WTC11 (cell line): ENCODE data around the gene TGFBR1. TPM values are rescaled to one million over a fixed set of nuclear protein-coding genes. Genes with fewer than 3 reads are reported as not detected.

ENCODE experiments used
- ATAC-seq: fragments of 200-7000 bp; cut with Tn5 transposase; 2 replicates; pipeline ENCODE4 v1.10.0; 2021; ENCODE audit warnings: mild to moderate bottlenecking, moderate library complexity
- CTCF ChIA-PET: fragments of 300-600 bp; sonication (Branson Sonifier 250); formaldehyde crosslinking; loops from one replicate; lab custom pipeline; 2021; ENCODE audit warnings: antibody characterized with exemption; lab: Charles Lee
- POLR2A ChIA-PET: fragments of 350-600 bp; sonication (Branson Sonifier 250); formaldehyde crosslinking; loops from one replicate; lab custom pipeline; 2021; ENCODE audit warnings: antibody characterized with exemption; lab: Charles Lee
- DNase-seq: peaks from one replicate; pipeline ENCODE4 v3.0.0; 2021; ENCODE audit warnings: low spot score
- H3K27ac Mint-ChIP-seq: 2 replicates; pipeline ENCODE4 v1.8.0; 2021; ENCODE audit warnings: mixed read lengths
- H3K27me3 Mint-ChIP-seq: 2 replicates; pipeline ENCODE4 v1.8.0; 2021; ENCODE audit warnings: low read depth, mild to moderate bottlenecking, moderate library complexity, mixed read lengths
- H3K36me3 Mint-ChIP-seq: 2 replicates; pipeline ENCODE4 v1.8.0; 2021; ENCODE audit warnings: mixed read lengths
- H3K4me1 Mint-ChIP-seq: 2 replicates; pipeline ENCODE4 v1.8.0; 2022; ENCODE audit warnings: mixed read lengths
- H3K4me3 Mint-ChIP-seq: 2 replicates; pipeline ENCODE4 v1.8.0; 2021; ENCODE audit warnings: mild to moderate bottlenecking, moderate library complexity, mixed read lengths
- H3K9me3 Mint-ChIP-seq: 2 replicates; pipeline ENCODE4 v1.8.0; 2021; ENCODE audit warnings: mixed read lengths
- AR ChIP-seq: fragments of 250-450 bp; sonication (Bioruptor Pico); IDR thresholded peaks from 2 replicates; pipeline ENCODE4 v1.9.0; 2021; ENCODE audit warnings: mild to moderate bottlenecking
- ATF2 ChIP-seq: sonication (generic); formaldehyde crosslinking; IDR thresholded peaks from 2 replicates; pipeline ENCODE4 v1.8.1; 2022; ENCODE audit warnings: low read depth, missing genetic modification reagents, borderline replicate concordance
- ETV6 ChIP-seq: sonication (generic); formaldehyde crosslinking; IDR thresholded peaks from 2 replicates; pipeline ENCODE4 v1.8.1; 2022; ENCODE audit warnings: mild to moderate bottlenecking, missing genetic modification reagents
- FOXP1 ChIP-seq: sonication (generic); formaldehyde crosslinking; IDR thresholded peaks from 2 replicates; pipeline ENCODE4 v1.8.0; 2022; ENCODE audit warnings: missing genetic modification reagents, mild to moderate bottlenecking, moderate library complexity, borderline replicate concordance
- IRF1 ChIP-seq: sonication (generic); formaldehyde crosslinking; IDR thresholded peaks from 2 replicates; pipeline ENCODE4 v1.8.0; 2023; ENCODE audit warnings: missing genetic modification reagents
- NFATC4 ChIP-seq: fragments of 250-450 bp; sonication (Bioruptor Pico); IDR thresholded peaks from 2 replicates; pipeline ENCODE4 v1.9.0; 2021; ENCODE audit warnings: mild to moderate bottlenecking
- NR3C1 ChIP-seq: sonication (generic); formaldehyde crosslinking; conservative IDR thresholded peaks from 2 replicates; pipeline ENCODE4 v1.8.1; 2023; ENCODE audit warnings: low read depth, mild to moderate bottlenecking, missing genetic modification reagents
- RELA ChIP-seq: sonication (generic); formaldehyde crosslinking; IDR thresholded peaks from 2 replicates; pipeline ENCODE4 v1.8.1; 2022; ENCODE audit warnings: missing genetic modification reagents, mild to moderate bottlenecking, borderline replicate concordance
- TCF7 ChIP-seq: sonication (generic); formaldehyde crosslinking; IDR thresholded peaks from 2 replicates; pipeline ENCODE4 v1.8.0; 2022; ENCODE audit warnings: mild to moderate bottlenecking, low read depth, missing genetic modification reagents, moderate library complexity
- USF2 ChIP-seq: sonication (generic); formaldehyde crosslinking; IDR thresholded peaks from 2 replicates; pipeline ENCODE4 v1.8.1; 2023; ENCODE audit warnings: mild to moderate bottlenecking, missing genetic modification reagents, moderate library complexity
- ZNF121 ChIP-seq: sonication (generic); formaldehyde crosslinking; IDR thresholded peaks from 2 replicates; pipeline ENCODE4 v1.8.0; 2023; ENCODE audit warnings: missing genetic modification reagents
- ZNF219 ChIP-seq: sonication (generic); formaldehyde crosslinking; IDR thresholded peaks from 2 replicates; pipeline ENCODE4 v1.8.0; 2023; ENCODE audit warnings: missing genetic modification reagents, mild to moderate bottlenecking, borderline replicate concordance
- ZNF263 ChIP-seq: sonication (generic); formaldehyde crosslinking; IDR thresholded peaks from 2 replicates; pipeline ENCODE4 v1.8.1; 2022; ENCODE audit warnings: low read depth, mild to moderate bottlenecking, moderate library complexity, missing genetic modification reagents
- ZNF317 ChIP-seq: sonication (generic); formaldehyde crosslinking; IDR thresholded peaks from 2 replicates; pipeline ENCODE4 v1.8.1; 2023; ENCODE audit warnings: low read depth, mild to moderate bottlenecking, moderate library complexity, missing genetic modification reagents, borderline replicate concordance
- ZNF423 ChIP-seq: fragments of 250-450 bp; sonication (Bioruptor Pico); IDR thresholded peaks from 2 replicates; pipeline ENCODE4 v2.1.2; 2022; ENCODE audit warnings: mild to moderate bottlenecking, moderate library complexity
- total RNA-seq: library from RNA; stranded (reverse); gene quantifications from 3 replicates; pipeline ENCODE4 v1.2.3, GENCODE V29; 2021
- TF ChIP-seq, protein P1 (sequence below): sonication (generic); formaldehyde crosslinking; IDR thresholded peaks from 2 replicates; pipeline ENCODE4 v1.8.0; 2022; ENCODE audit warnings: mild to moderate bottlenecking, missing genetic modification reagents
- TF ChIP-seq, protein P2 (sequence below): sonication (generic); formaldehyde crosslinking; IDR thresholded peaks from 2 replicates; pipeline ENCODE4 v1.8.1; 2023; ENCODE audit warnings: mild to moderate bottlenecking, moderate library complexity, missing genetic modification reagents

Gene TGFBR1
- total RNA-seq, 1 experiment from 2014 or later, result 42.4 TPM

GRCh38 chr9:99154356-99154755 lies 49.4 kb downstream of the TGFBR1 start:
- peaks cover 13% of the 10 kb centered on the region for H3K4me1 Mint-ChIP-seq
- H3K27me3 Mint-ChIP-seq, result 0 out of 2 replicates have a peak, but pooled peaks cover 3% of the 10 kb centered on the region
- ATAC-seq (no peak), DNase-seq (no peak)
- no peak for TF ChIP-seq ZNF263 (CRISPR knock-in tag)
- no peak for TF ChIP-seq TCF7
- H3K9me3 Mint-ChIP-seq, result peaks cover 4% of the 10 kb centered on the region
- H3K27ac Mint-ChIP-seq, result no peak overlapping the region
- peaks cover 7% of the 10 kb centered on the region for H3K36me3 Mint-ChIP-seq
- H3K4me3 Mint-ChIP-seq, result no peak overlapping the region
- CTCF ChIA-PET, result no interaction called here
- POLR2A ChIA-PET, result no interaction called here

DNA sequence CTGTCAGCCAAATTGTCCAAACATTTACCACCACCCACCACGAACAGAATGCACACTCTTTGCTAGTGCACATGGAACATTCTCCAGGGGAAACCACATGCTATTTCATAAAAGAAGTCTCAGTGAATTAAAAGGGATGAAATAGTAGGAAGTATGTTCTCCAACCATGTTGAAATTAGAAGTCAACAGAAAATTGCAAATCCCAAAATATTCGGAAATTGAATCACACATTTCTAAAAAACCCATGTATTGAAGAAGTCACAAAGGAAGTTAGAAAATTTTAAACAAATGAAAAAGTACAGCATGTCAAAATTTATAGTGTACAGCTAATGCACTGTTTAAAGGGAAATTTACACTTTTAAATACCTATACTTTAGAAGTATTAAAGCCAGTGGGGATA lies 50.8 kb downstream of the TGFBR1 start:
- Mint-ChIP-seq H3K27ac (no peak overlapping the region), H3K36me3 (peaks cover 4% of the 10 kb centered on the region; the same call in 1 of the 2 replicates), H3K4me3 (no peak overlapping the region), H3K4me1 (peaks cover 15% of the 10 kb centered on the region), H3K27me3 (0 out of 2 replicates have a peak, but pooled peaks cover 3% of the 10 kb centered on the region), H3K9me3 (peaks cover 7% of the 10 kb centered on the region)
- TF ChIP-seq, protein P1, sequence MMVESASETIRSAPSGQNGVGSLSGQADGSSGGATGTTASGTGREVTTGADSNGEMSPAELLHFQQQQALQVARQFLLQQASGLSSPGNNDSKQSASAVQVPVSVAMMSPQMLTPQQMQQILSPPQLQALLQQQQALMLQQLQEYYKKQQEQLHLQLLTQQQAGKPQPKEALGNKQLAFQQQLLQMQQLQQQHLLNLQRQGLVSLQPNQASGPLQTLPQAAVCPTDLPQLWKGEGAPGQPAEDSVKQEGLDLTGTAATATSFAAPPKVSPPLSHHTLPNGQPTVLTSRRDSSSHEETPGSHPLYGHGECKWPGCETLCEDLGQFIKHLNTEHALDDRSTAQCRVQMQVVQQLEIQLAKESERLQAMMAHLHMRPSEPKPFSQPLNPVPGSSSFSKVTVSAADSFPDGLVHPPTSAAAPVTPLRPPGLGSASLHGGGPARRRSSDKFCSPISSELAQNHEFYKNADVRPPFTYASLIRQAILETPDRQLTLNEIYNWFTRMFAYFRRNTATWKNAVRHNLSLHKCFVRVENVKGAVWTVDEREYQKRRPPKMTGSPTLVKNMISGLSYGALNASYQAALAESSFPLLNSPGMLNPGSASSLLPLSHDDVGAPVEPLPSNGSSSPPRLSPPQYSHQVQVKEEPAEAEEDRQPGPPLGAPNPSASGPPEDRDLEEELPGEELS (CRISPR knock-in tag), result no peak
- TF ChIP-seq AR (no peak), ZNF317 (no peak), ATF2 (CRISPR knock-in tag) (no peak), FOXP1 (CRISPR knock-in tag) (no peak), ZNF121 (CRISPR knock-in tag) (no peak)
- no peak for ATAC-seq
- DNase-seq, result no peak
- POLR2A ChIA-PET, result no interaction called here
- CTCF ChIA-PET, result no interaction called here

DNA sequence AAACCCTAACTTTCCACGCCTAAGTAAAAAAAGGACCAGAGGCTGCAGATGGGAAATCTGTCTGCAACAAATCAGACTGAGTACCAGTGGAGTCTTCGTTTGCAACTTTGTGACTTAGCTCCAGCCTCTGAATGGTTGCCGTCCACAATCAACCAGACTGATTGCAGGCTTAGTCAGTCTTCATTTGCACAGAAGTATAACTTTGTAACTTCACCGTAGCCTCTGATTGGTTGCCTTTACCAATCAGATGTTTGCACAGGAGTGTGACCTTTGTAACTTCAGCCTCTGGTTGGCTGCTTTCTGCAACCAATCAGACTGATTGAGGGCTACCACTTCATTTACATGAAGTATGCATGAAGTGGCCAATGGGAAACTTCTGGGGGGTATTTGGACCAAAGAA lies 53.7 kb downstream of the TGFBR1 start:
- POLR2A ChIA-PET, result no interaction called here
- TF ChIP-seq NFATC4 (CRISPR knock-in tag) (no peak), USF2 (CRISPR knock-in tag) (no peak), NR3C1 (CRISPR knock-in tag) (no peak), ETV6 (CRISPR knock-in tag) (no peak), ZNF219 (CRISPR knock-in tag) (no peak), ZNF423 (CRISPR knock-in tag) (no peak), IRF1 (CRISPR knock-in tag) (no peak), RELA (no peak)
- TF ChIP-seq, protein P2, sequence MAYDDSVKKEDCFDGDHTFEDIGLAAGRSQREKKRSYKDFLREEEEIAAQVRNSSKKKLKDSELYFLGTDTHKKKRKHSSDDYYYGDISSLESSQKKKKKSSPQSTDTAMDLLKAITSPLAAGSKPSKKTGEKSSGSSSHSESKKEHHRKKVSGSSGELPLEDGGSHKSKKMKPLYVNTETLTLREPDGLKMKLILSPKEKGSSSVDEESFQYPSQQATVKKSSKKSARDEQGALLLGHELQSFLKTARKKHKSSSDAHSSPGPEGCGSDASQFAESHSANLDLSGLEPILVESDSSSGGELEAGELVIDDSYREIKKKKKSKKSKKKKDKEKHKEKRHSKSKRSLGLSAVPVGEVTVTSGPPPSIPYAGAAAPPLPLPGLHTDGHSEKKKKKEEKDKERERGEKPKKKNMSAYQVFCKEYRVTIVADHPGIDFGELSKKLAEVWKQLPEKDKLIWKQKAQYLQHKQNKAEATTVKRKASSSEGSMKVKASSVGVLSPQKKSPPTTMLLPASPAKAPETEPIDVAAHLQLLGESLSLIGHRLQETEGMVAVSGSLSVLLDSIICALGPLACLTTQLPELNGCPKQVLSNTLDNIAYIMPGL (CRISPR knock-in tag), result no peak
- CTCF ChIA-PET, result no interaction called here

More for the DNA sequence above, 53.7 kb downstream of the TGFBR1 start:
- 0 out of 2 replicates have a peak, but pooled peaks cover 3% of the 10 kb centered on the region for H3K27me3 Mint-ChIP-seq
- H3K36me3 Mint-ChIP-seq, result no peaks in the 10 kb centered on the region; the same call in 1 of the 2 replicates
- ATAC-seq, result no peak
- no peak overlapping the region for H3K4me3 Mint-ChIP-seq
- DNase-seq, result no peak
- H3K27ac Mint-ChIP-seq, result no peak overlapping the region
- H3K9me3 Mint-ChIP-seq, result peaks cover 7% of the 10 kb centered on the region
- peaks cover 17% of the 10 kb centered on the region for H3K4me1 Mint-ChIP-seq
